ENCODE results near the gene TRAM2.

Gene TRAM2, protein sequence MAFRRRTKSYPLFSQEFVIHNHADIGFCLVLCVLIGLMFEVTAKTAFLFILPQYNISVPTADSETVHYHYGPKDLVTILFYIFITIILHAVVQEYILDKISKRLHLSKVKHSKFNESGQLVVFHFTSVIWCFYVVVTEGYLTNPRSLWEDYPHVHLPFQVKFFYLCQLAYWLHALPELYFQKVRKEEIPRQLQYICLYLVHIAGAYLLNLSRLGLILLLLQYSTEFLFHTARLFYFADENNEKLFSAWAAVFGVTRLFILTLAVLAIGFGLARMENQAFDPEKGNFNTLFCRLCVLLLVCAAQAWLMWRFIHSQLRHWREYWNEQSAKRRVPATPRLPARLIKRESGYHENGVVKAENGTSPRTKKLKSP

DNA sequence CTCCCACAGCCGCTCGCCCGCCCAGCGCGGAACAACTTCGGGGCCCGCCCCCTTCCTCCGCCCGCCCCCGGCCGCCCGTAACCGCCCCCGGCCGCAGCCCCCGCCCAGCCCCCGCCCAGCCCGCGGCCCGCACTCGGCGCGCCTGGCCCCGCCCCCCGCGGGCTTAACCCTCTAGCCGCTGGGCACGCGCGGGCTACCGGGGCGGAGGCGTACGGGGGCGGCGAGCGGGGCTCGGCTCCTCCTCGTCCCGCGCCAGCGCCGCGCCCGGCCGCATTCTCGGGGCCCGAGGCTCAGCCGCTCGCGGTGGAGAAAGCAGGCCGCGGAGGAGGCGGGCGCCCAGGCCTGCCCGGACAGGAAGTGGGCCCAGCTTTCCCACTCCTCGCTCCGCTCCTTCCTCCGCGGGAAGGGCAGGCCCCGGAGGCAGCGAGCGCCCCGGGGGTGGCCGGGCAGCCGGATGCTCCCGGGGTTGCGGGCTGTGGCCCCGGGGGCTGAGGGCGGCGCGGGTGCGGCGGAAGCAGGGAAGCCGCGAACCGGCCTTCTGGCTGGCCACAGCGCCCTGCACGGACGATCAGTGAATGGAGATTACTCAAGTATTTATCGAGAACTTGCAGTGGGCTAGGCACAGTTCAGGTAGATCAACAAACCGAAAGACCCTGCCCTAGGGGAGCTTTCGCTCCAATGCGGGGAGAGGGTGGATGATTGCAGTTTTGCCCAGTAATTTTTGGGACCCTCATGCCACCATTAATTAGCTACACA, at the start of gene TRAM2:
TSS of gene TRAM2 (minus strand) at position 39 of the 756 bp plus-strand sequence. CDS start 145 bp downstream, outside the sequence.
- peak; percentile 78 for DNase-seq

DNA sequence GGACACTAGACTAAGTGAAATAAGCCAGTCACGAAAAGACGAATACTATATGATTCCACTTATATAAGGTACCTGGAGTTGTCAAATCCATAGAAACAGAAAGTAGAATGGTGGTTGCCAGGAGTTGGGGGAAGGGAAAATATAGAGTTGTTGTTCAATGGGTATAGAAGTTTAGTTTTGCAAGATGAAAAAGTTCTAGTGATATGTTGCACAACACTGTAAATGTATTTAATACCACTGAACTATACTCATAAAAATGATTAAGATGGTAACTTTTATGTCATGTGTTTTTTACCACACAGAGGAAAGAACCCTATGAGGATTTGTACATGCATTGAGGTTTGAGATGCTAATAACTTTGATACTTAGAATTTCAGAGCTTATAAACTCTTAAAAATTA, 46.0 kb upstream of the TRAM2 start:
- DNase-seq = no peak

DNA sequence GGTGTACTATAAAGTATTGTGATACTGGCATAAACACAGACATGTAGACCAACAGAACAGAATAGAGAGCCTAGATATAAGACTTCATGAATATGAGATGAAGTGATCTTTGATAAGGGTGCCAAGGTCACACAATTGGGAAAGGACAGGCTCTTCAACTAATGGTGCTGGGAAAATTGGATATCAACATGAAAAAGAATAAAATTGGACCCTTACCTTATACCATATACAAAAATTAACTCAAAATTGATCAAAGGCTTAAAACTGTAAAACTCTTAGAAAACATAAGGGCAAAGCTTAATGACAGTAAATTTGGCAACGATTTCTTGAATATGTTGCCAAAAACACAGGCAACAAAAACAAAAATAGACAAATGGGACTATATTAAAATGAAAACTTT, 44.8 kb upstream of the TRAM2 start:
- no peak for DNase-seq

DNA sequence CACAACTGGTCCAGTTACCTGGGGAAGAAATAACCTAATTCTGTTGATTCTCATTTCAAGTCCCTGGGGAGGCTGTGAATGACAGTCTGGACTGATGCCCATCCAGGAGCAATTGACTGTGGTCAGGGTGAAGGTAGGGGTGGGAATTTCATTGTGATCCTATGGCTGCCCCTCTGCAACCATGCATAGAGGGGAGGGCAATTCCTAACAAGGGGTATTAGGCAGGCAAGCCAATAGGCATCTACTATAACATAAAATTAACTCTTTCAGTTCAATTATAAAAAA, 44.0 kb upstream of the TRAM2 start:
- DNase-seq = no peak

DNA sequence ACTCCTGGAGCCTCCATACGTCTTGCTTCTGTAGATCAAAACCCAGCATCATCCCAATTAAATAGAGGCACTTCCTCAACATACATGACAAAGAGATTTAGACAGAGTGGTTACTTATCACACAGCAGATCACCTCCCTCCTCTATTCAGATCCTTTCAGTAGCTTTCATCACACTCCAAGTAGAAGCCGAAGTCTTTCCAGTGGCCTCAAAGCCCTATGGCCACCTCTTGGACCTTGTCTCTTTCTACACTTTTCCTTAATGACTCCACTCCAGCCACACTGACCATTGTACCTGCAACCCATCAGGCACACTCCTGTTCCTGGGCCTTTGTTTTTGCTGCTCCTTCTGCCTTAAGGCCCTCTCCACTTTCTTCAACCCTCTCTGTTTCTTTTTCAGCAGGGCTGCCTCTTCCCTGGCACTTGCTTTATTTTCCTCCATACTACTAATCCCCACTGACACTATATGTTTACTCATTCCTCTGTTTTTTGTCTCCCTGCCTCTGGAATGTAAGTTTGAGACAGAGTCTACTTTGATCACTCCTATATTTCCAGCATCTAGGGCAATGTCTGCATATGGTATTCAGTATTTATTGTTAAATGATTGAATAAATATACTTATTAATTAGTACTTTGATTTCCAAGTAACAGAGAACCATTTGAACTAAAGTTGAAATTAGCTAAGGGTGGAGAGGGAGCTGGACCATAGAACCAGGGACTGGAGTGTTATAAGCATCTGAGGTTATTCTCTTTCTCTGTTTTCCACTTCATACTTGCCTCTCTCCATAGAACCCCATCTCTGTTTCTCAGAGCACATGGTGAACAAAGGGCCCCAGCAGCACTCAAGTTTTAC, 43.4 kb upstream of the TRAM2 start:
- no peak for DNase-seq

DNA sequence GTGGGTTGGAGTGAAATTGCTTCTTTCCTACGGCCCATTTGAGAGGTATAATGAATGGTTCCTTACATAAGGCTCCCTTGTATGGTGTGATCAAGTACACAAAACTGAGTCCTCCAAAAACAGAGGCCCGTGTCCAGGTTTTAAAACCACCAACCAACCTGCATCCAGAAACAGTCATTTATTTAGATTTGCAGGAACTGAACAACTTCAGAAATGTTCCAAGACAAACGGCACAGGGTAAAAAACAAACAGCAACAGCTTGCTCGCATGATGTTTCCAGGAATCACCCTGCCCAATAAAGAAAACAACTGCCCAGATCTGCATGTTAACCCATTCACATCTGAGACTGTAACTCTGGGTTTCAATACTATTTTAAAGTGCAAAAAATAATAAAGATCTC, 40.2 kb upstream of the TRAM2 start:
- DNase-seq = no peak

DNA sequence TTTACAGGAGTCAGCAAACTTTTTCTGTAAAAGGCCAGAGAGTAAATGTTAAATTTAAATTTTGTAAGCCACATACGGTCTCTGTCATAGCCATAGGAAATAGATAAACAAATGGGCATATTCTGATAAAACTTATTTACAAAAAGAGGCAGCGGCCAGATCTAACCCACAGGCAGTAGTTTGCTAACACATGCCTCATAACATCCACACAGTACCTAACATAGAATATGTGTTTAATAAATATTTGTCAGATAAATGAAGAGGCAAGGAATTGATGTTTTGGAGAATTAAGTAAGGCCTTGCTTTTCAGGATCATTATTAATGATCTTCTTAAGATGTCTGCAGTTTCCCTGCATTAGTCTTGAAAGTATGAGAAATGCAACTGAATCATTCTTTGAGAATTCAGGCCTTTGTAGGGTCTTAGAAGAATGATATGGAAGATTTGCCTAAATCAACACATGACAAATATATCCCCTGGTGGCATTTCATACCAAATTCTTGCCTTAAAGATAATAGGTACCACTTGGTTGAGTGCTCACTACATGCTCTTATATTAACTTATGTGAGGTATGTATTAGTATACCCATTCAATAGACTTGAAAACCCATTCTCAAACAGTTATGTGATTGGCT, 39.3 kb upstream of the TRAM2 start:
- DNase-seq = no peak

DNA sequence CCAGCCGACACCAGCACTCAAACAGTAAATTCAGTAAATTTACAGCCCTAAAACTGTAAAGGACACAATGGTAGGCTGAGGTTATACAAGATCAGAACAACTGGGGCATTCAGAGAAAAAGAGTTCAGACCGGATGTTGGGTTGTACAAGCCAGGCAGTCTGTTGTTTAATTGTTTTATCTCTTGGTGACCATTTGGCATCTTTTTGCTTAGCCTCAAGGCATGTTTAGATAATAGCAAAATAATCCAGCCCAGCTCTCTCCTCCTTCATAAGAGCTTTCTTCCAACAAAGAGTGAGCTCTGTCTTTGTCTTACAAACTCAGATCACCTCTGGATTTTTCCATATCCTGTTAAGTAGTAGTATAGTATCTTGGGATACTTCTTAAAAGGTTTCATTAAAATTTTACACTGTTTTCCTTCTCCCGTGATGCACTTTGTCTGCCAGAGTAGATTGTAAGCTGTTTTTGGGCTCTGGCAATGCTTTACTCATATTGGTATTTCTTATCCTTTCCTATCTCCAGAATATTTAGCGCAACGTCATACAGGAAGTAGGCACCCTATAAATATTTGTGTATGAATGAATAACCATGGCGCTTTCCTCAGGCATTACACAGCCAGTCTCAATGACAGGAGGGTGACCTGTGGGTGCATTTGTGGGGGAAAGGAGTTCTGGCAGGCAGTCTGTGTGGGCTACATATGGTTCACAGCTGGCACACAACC, 35.6 kb upstream of the TRAM2 start:
- DNase-seq = no peak

DNA sequence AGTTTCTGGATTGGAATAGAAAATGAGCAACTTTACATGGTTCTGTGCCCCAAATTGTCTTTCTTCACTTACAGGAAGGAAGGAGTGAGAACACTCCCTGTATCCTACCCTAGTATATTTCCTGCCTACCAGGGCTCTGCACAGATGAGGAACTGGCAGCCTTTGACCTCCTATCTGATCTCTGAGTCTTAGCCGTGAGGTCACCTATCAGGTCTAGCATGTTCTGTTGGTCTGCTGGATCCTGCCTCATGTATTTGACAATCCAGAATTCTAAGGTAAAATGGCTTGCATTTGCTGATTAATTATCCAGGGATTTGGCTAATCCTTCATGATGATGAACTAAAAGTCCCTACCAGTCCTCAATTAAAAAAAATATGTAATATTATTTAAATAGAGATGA, 35.0 kb upstream of the TRAM2 start:
- DNase-seq = no peak

DNA sequence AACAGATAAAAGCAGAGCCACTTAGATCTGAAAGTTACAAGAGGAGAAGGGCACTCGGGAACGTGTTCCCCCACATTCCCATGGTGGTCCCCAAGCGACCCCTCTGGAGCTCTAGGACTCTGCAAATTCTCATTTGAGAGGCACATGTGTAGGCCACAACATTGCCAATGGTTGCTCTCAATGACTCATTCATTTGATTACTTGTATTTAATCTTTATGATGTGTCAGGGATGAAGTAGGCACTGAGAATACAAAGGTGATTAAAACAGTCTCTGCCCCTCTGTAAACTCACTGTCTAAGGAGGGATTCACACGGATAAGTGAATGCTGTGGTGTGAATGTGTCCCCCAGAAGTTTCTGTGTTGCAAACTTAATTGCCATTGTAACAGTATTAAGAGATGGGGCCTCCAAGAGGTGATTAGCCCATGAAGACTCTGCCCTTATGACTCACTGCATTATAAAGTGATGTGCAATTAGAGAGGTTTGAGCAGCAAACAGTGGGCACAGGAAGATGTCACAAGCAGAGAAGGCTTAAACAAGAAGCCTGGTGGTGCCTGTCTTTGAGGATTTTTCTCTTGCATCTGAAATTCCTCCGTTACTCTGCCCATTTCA, 34.0 kb upstream of the TRAM2 start:
- DNase-seq = no peak

DNA sequence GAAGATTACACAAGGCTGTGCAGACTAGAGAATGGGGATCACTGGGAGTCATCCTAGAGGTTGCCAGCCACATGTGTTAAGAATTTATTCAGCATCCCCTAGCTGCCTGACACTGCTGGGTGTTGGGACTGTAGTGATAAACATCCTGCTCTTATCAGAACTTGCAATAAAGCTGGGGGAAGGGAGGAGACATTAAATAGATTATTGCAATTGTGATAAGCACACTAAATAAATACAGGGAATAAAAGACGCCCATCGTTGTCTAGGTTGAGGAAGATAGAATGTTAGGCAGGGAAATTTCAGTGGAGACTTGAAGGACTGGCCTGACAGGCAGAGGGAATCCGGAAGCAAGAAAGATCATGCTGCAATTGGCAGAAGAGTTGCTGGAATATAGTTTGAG, 33.2 kb upstream of the TRAM2 start:
- no peak for DNase-seq

DNA sequence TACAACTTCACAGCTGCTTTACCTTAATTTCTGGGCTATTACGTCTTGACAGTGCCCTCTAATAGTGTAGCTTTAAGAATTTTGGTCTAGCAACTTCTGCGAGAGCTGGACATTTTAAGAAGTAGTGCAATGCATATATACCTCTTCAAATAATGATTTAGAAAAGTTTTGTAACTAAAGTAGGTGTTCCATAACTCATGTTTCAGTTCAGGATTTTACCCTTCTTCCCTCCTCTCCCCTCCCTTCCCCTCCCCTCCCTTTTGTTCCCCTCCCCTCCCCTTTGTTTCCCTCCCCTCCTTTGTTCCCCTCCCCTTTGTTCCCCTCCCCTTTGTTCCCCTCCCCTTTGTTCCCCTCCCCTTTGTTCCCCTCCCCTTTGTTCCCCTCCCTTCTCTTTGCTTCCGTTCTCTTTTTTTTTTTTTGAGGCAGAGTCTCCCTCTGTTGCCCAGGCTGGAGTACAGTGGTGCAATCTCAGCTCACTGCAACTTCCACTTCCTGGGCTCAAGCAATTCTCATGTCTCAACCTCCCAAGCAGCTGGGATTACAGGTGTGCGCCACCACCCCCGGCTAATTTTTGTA, 28.8 kb upstream of the TRAM2 start:
- DNase-seq = no peak

DNA sequence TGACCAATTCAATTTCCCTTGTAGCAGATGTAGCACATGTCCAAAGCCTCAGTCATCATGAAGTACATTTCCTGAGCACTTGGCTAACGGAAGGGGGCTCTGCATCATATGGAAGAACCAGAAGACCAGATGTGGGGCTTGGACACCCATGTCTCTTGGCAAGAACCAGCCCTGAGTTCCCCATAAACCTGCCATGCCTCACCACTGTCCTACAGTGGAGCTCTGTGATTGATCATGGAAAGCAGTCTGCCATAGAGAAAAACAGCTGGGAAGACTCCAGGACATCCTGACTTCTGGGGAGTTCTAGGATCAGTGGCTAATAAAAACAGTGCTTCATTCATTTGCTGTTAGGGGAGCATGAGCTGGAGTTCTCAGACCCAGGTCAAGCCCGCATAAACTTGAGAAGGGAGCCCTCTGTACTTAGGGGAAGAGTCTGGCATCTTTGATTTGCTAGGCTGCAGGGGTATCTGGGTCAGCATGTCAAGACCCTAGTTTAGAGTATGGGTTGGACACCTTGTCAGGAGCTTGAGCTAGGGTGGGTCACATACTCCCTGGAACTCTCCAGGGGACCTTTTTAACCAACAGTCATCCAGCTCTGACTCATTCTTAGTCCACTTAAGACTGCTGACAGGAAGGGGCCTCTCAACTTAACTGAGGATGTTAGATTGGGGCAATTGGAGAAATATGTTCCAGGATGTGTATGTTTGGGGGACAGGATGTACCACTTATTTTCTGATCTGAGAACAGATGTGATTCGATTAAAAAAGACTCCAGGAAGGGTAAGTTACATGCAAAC, 26.3 kb upstream of the TRAM2 start:
- no peak for DNase-seq

DNA sequence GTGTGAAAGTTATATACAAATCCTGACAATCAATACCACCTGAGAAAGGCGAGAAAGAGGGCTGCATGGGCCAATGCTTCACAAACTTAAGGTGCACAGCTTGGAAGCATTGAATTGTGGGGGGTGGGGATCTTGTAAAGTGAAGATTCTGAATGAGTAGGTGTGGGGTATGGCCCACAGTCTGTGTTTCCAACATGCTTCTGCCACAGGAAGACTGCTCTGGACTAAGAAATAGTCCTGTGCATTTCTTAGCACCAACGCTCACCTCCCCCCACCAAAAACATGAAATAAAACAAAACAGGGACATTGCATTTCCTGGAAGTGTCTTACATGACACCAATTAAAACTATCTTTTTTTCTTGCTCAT, 21.9 kb upstream of the TRAM2 start:
- DNase-seq = no peak

DNA sequence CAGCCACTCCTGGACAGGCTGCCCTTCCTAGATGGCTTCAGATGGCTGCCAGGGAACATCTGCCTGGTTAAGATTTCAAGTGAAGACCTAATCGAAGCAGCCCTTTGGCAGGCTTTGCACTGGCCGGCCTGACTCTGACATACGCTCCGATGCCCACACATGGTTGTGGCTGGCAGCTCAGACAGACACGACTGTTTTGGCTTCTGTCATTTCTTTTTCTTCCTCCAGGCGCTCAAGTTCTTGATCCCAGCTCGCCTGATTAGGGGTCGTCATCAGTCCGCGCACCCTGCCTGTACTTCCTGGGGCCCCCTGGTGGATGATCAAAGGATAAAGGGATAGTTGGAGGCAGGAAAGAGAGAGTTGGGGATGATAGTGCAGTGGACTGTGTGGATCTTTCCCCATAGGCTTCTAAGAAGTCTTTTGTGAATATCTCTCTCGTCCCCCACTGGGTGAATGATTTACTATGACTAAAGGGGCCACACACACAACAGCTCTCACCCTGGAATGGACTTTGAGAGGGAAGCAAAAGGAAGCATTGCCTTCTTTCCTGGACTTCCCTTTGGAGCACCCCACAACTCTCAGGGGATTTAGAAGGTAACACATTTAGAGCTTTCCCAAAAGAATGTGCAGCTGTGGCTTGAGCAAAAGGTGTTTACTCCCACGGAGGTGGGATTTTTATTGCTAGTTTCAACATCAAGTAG, 21.4 kb upstream of the TRAM2 start:
- DNase-seq = peak; percentile 48

DNA sequence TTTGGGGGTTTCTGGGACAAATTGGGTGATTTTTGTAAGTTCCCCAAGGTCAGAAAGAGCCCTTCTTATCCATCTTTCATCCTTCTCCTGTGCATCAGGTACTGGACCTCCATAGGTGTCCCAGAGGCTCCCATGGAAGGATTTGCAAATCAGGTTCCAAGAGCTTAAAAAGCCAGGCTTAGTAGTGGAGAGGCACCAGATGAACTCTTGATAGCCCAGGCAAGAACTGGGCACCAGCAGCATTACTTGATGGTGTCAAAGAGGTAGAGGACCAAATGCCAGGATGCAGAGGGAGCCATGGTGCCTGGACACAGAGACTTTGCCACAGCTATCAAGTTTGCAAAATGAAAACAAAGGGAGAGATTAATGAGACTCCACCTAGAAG, 20.9 kb upstream of the TRAM2 start:
- DNase-seq = no peak

DNA sequence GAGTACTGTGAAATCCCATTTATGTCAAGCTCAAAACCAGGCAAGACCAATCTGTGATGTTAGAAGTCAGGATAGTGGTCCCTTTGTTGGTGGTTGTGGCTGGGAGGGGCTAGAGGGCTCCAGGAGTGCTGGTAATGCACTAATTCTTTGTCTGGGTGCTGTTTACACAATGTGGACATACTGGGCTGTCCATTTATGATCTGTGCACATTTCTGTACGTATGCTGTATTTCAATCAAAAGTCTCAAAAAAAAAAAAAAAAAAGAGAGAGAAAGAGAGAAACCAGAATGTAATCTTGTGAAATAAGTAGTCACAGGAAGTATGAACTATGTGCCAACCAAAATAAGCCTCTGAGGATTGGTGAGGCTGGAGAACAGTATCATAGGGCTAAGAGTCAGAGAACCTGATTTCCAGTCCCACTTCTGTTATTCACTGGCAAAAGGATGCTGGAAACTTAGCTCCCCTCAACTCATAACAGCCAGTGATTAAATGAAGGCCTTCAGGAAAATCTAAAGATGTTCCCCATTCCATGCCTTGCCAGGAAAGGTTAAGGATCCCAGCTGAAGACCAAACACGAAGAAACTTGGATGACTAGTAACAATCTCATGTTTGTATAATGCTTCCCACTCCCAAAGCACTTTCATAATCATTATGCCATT, 19.6 kb upstream of the TRAM2 start:
- DNase-seq = peak; percentile 85

DNA sequence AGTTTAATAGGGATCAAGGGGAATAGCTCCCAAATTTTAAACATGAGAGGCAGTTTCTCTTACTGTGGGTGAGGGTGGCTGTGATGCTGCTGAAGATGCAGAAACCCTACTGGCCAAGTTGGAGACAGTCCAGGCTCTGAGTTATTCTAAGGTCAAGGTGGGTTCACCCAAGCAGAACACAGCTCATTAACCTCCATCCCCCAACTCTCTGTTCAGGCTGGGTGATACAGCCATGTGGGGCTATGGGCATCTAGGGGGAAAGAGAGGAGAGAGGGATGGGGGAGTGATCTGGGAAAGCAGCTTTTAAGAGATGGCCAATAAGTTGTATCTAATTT, 18.9 kb upstream of the TRAM2 start:
- DNase-seq = no peak

DNA sequence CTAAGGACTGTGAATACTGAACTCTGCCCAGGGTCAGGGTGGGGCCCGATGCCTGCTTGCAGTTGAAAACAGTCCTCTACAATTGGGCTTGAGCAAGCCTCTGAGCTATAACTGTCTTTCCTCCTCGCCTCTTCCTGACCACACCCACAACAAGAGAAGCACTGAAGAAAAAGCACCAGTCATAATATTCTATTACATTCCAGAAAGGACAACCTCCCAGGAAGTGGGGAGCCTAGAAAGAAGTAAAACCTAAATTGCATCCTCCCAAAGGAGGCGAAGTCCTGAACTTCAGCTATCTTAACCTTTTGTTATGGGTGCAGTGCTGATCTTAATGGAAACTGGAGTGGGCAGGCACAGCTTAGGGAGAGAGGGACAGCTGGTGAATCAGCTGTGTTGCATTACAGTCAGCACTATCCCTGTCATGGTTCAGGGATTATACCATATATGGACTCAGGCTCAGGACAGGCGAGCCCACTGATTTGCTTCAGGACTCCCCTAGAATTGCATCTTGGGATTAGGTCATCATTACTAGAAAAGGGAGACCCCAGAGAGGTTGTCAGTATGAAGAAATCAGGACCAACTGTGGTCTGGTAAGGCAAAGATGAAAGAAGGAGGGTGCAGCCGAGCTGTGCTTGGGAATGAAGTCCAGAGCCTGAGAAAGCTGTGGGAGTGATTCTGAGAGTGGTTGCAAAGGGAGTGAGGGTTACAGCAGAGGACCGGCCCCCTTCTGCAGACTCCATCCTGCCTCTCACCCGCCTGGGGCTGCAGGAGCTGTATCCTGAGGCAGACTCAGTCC, 18.3 kb upstream of the TRAM2 start:
- DNase-seq = peak; percentile 89

Data from suppressor macrophage treated with lipopolysaccharide for 4 hours (primary cell).